H1 (cell line): ENCODE measurements around the gene DDAH2. TPM values are rescaled to one million over a fixed set of nuclear protein-coding genes. Genes with fewer than 3 reads are reported as not detected.

Experiments used
- CTCF ChIA-PET: fragments of 300-600 bp; sonication (Branson Sonifier 250); formaldehyde crosslinking; loops from one replicate; lab custom pipeline; 2021; ENCODE audit not compliant: partially characterized antibody; lab: Charles Lee
- POLR2A ChIA-PET: fragments of 300-600 bp; sonication (Branson Sonifier 250); formaldehyde crosslinking; loops from one replicate; lab custom pipeline; 2021; ENCODE audit warnings: inconsistent platforms; ENCODE audit not compliant: partially characterized antibody; lab: Charles Lee
- DNase-seq, 2 experiments: peaks; one replicate each; pipeline versions ENCODE4 v3.0.0 to v3.0.0-alpha.2; 2010 to 2022; ENCODE audit warnings: low spot score in 2 of 2, low read depth in 1 of 2, mixed read lengths in 1 of 2
- FAIRE-seq: peaks from 2 replicates; lab custom pipeline; 2011; peaks lifted over from hg19 to GRCh38; lab: Jason Lieb, UNC
- H2AFZ ChIP-seq: 2 replicates; pipeline ENCODE4 v1.8.1; 2012; ENCODE audit warnings: low read length, inconsistent platforms
- H2AK5ac ChIP-seq: 2 replicates; pipeline ENCODE4 v1.6.1; 2013; ENCODE audit warnings: low read depth, low read length
- H2BK120ac ChIP-seq: replicated peaks from 2 replicates; pipeline ENCODE3; 2013; ENCODE audit warnings: low read depth, low read length, inconsistent platforms
- H2BK12ac ChIP-seq: 2 replicates; pipeline ENCODE4 v1.6.1; 2013; ENCODE audit warnings: low read depth, low read length
- H2BK15ac ChIP-seq: 2 replicates; pipeline ENCODE4 v1.6.1; 2013; ENCODE audit warnings: low read length
- H2BK20ac ChIP-seq: 2 replicates; pipeline ENCODE4 v1.6.1; 2013; ENCODE audit warnings: low read length
- H2BK5ac ChIP-seq: 2 replicates; pipeline ENCODE4 v1.6.1; 2013; ENCODE audit warnings: low read depth, low read length
- H3K14ac ChIP-seq: 2 replicates; pipeline ENCODE4 v1.6.1; 2013; ENCODE audit warnings: inconsistent platforms; ENCODE audit not compliant: insufficient read length
- H3K18ac ChIP-seq: 2 replicates; pipeline ENCODE4 v1.6.1; 2013; ENCODE audit warnings: low read length; ENCODE audit errors: extremely low read depth
- H3K23ac ChIP-seq: 2 replicates; pipeline ENCODE4 v1.6.1; 2013; ENCODE audit warnings: inconsistent platforms; ENCODE audit not compliant: insufficient read length
- H3K23me2 ChIP-seq: 2 replicates; pipeline ENCODE4 v1.6.1; 2013; ENCODE audit warnings: low read depth, low read length
- H3K27ac ChIP-seq: 2 replicates; pipeline ENCODE4 v1.6.1; 2011; ENCODE audit warnings: low read depth, low read length, inconsistent platforms
- H3K27me3 ChIP-seq, 4 experiments: replicated peaks in 1 of 4; 1 replicate in 1 of 4; 2 replicates in 3 of 4; pipeline versions ENCODE4 v1.6.1 to v1.8.1; 2011 to 2013; ENCODE audit warnings: low read length in 3 of 4, mild to moderate bottlenecking in 3 of 4, inconsistent platforms in 2 of 4, mixed read lengths in 2 of 4, moderate library complexity in 1 of 4; ENCODE audit not compliant: control insufficient read depth in 3 of 4, insufficient read depth in 3 of 4; ENCODE audit errors: extremely low read depth in 1 of 4
- H3K36me3 ChIP-seq, 4 experiments: 2 replicates each; pipeline versions ENCODE4 v1.6.1 to v1.8.1; 2011 to 2013; ENCODE audit warnings: mild to moderate bottlenecking in 4 of 4, low read length in 3 of 4, moderate library complexity in 2 of 4, control low read depth in 1 of 4, inconsistent platforms in 1 of 4; ENCODE audit not compliant: insufficient read depth in 4 of 4, control insufficient read depth in 2 of 4
- H3K4ac ChIP-seq: replicated peaks from 2 replicates; pipeline ENCODE3; 2013; ENCODE audit warnings: low read length, low read depth, mixed read lengths, inconsistent platforms; ENCODE audit not compliant: insufficient read length
- H3K4me1 ChIP-seq, 4 experiments: replicated peaks in 1 of 4; 1 replicate in 1 of 4; 2 replicates in 3 of 4; pipeline versions ENCODE4 v1.6.1 to v1.8.1; 2011 to 2013; ENCODE audit warnings: low read length in 3 of 4, inconsistent platforms in 2 of 4, mixed read lengths in 1 of 4; ENCODE audit not compliant: insufficient read depth in 4 of 4, control insufficient read depth in 3 of 4
- H3K4me2 ChIP-seq, 2 experiments: 2 replicates each; pipeline versions ENCODE4 v1.6.1 to v1.8.1; 2011 to 2013; ENCODE audit warnings: low read depth in 2 of 2, low read length in 2 of 2, control low read depth in 1 of 2, inconsistent platforms in 1 of 2, mild to moderate bottlenecking in 1 of 2; ENCODE audit not compliant: insufficient read depth in 1 of 2
- H3K4me3 ChIP-seq, 4 experiments: fragments of 200-600, 300-600 bp in 1 of 4; sonication (generic), shearing (Covaris generic), sonication (Bioruptor Twin) in 1 of 4; 2 replicates each; pipeline versions ENCODE4 v1.5.1 to v1.8.1; 2011 to 2016; ENCODE audit warnings: low read length in 4 of 4, low read depth in 3 of 4, control low read depth in 2 of 4, inconsistent platforms in 2 of 4, mild to moderate bottlenecking in 2 of 4, mixed read lengths in 1 of 4, moderate library complexity in 1 of 4; ENCODE audit not compliant: insufficient read depth in 2 of 4; ENCODE audit errors: extremely low read depth in 1 of 4
- H3K56ac ChIP-seq: replicated peaks from 2 replicates; pipeline ENCODE3; 2013; ENCODE audit warnings: low read depth, mild to moderate bottlenecking, mixed read lengths, low read length, inconsistent platforms; ENCODE audit not compliant: insufficient read length
- H3K79me1 ChIP-seq: 2 replicates; pipeline ENCODE4 v1.6.1; 2013; ENCODE audit warnings: low read depth, low read length, control low read depth
- H3K79me2 ChIP-seq, 2 experiments: 2 replicates each; pipeline versions ENCODE4 v1.6.1 to v1.8.1; 2012 to 2013; ENCODE audit warnings: low read length in 2 of 2, mild to moderate bottlenecking in 2 of 2, inconsistent platforms in 1 of 2; ENCODE audit not compliant: insufficient read depth in 2 of 2, control insufficient read depth in 1 of 2
- H3K9ac ChIP-seq, 4 experiments: replicated peaks in 1 of 4; 1 replicate in 1 of 4; 2 replicates in 3 of 4; pipeline versions ENCODE4 v1.6.1 to v1.8.1; 2011 to 2013; ENCODE audit warnings: low read depth in 3 of 4, low read length in 3 of 4, control low read depth in 2 of 4, mild to moderate bottlenecking in 2 of 4, moderate library complexity in 2 of 4, inconsistent platforms in 1 of 4; ENCODE audit errors: extremely low read depth in 1 of 4
- H3K9me3 ChIP-seq, 2 experiments: 2 replicates each; pipeline versions ENCODE4 v1.6.1 to v1.8.1; 2012 to 2013; ENCODE audit warnings: mild to moderate bottlenecking in 2 of 2, moderate library complexity in 2 of 2, control low read depth in 1 of 2, inconsistent platforms in 1 of 2, low read depth in 1 of 2, low read length in 1 of 2, mixed read lengths in 1 of 2; ENCODE audit not compliant: insufficient read depth in 2 of 2
- H4K20me1 ChIP-seq, 2 experiments: replicated peaks in 1 of 2; 2 replicates each; pipeline versions ENCODE3 to v1.8.1; 2011 to 2013; ENCODE audit warnings: inconsistent platforms in 2 of 2, low read length in 2 of 2, mild to moderate bottlenecking in 1 of 2; ENCODE audit not compliant: insufficient read depth in 2 of 2, control insufficient read depth in 1 of 2
- H4K5ac ChIP-seq: 2 replicates; pipeline ENCODE4 v1.6.1; 2013; ENCODE audit warnings: low read length, low read depth, mixed read lengths, inconsistent platforms; ENCODE audit not compliant: insufficient read length
- H4K8ac ChIP-seq: 2 replicates; pipeline ENCODE4 v1.8.0; 2013; ENCODE audit warnings: mild to moderate bottlenecking, moderate library complexity, low read length, inconsistent platforms; ENCODE audit not compliant: insufficient read depth; ENCODE audit errors: extremely low read depth
- H4K91ac ChIP-seq: replicated peaks from 2 replicates; pipeline ENCODE3; 2013; ENCODE audit warnings: low read length, mixed read lengths, inconsistent platforms; ENCODE audit not compliant: insufficient read length
- MAFK ChIP-seq: IDR thresholded peaks from 2 replicates; pipeline ENCODE4 v1.6.1; 2012; ENCODE audit warnings: low read depth, mild to moderate bottlenecking, improper control_type of control experiment, low read length
- SAP30 ChIP-seq: fragments of 300-600 bp; sonication (generic); IDR thresholded peaks from 2 replicates; pipeline ENCODE4 v1.7.1; 2012; ENCODE audit warnings: low read length, moderate library complexity, mild to moderate bottlenecking, inconsistent platforms; ENCODE audit not compliant: insufficient read depth, insufficient replicate concordance
- WGBS, 2 experiments: shearing (Covaris generic) in 1 of 2; methylation state at CpG; one replicate each; pipeline versions ENCODE4 v1.1.6 to v1.1.7; 2013 to 2015; ENCODE audit warnings: low lambda C conversion rate in 2 of 2, mixed read lengths in 2 of 2, inconsistent platforms in 1 of 2, low coverage in 1 of 2, missing lambda C conversion rate in 1 of 2; ENCODE audit not compliant: insufficient replicate concordance in 2 of 2, insufficient coverage in 1 of 2, insufficient read length in 1 of 2; ENCODE audit errors: extremely low coverage in 1 of 2, missing lambda C conversion rate in 1 of 2; 5-methylcytosine and 5-hydroxymethylcytosine counted together
- polyA plus RNA-seq, 7 experiments: library from polyadenylated mRNA; depleted of rRNA in 3 of 7; stranded (reverse) in 5 of 7; unstranded in 2 of 7; fragments of >200 nt in 5 of 7; fragments of 200-250 nt in 2 of 7; gene quantifications; 1 replicate in 5 of 7; 2 replicates in 1 of 7; 4 replicates in 1 of 7; pipeline versions ENCODE4 v1.2.1 to v1.2.3, GENCODE V29; 2011 to 2013; ENCODE audit warnings: missing spikeins in 2 of 7, mixed read lengths in 2 of 7
- total RNA-seq: library from RNA; stranded (reverse); fragmentation: NEBNext Ultra II Directional; extraction: Animal tissue kit (Norgen Biotek cat#: 25700); gene quantifications from 2 replicates; pipeline ENCODE4 v1.2.1, GENCODE V29; 2021

Gene DDAH2
- total and polyA plus RNA-seq, 2 of the 8 experiments (the other 6 are each of a cell fraction or from before 2014, with no cell fraction given): 53.3 to 73.5 TPM

GRCh38 chr6:31742894-31743293, 13.8 kb upstream of the DDAH2 start:
- H4K5ac ChIP-seq: no peak overlapping the region
- H3K23me2 ChIP-seq: peaks cover 3% of the 10 kb centered on the region
- peaks cover 0 to 16% (median 0%) of the 10 kb centered on the region in 4 experiments; a peak in 4 of 8 replicates for H3K36me3 ChIP-seq
- no peak overlapping the region for H2BK15ac ChIP-seq
- no peak for FAIRE-seq
- no peaks in the 10 kb centered on the region for H3K79me1 ChIP-seq
- H2BK20ac ChIP-seq: no peak overlapping the region
- H2BK12ac ChIP-seq: no peak overlapping the region
- no peaks in the 10 kb centered on the region; a peak in 1 of 4 replicates for H3K9me3 ChIP-seq
- H3K4me2 ChIP-seq: no peak overlapping the region
- H3K27ac ChIP-seq: no peak overlapping the region
- ChIA-PET CTCF (interaction anchor here (5.9 kb wide), 1 partner anchor 14 kb away, joined by 52 read pairs; the partner anchor contains the start of gene DDAH2), POLR2A (interaction anchor here (1.4 kb wide), 1 partner anchor 9 kb away, joined by 3 read pairs; no protein-coding TSS in a partner anchor)
- no peaks in the 10 kb centered on the region for H3K27me3 ChIP-seq
- no peak overlapping the region for H4K91ac ChIP-seq
- WGBS, 2 experiments: 95% methylated on average over 3 of the region's 3 CpGs; no CpG with 5 or more reads in 1 of the 2 experiments
- no peak overlapping the region for H2AFZ ChIP-seq
- no peaks in the 10 kb centered on the region for H3K79me2 ChIP-seq
- TF ChIP-seq SAP30 (no peak), MAFK (no peak)
- no peak overlapping the region; a peak in 1 of 7 replicates for H3K9ac ChIP-seq
- no peak overlapping the region for H3K56ac ChIP-seq
- no peak overlapping the region for H3K18ac ChIP-seq
- no peak for DNase-seq
- H2BK120ac ChIP-seq: no peak overlapping the region
- peaks cover 8 to 15% (median 14%) of the 10 kb centered on the region in 4 experiments for H3K4me1 ChIP-seq
- H2BK5ac ChIP-seq: no peak overlapping the region
- no peak overlapping the region for H2AK5ac ChIP-seq
- no peak overlapping the region for H4K8ac ChIP-seq
- H3K23ac ChIP-seq: no peak overlapping the region
- H3K14ac ChIP-seq: no peak overlapping the region
- H3K4ac ChIP-seq: no peak overlapping the region
- H3K4me3 ChIP-seq: no peak overlapping the region
- H4K20me1 ChIP-seq: no peaks in the 10 kb centered on the region
